Keratinocyte (primary cell): ENCODE measurements around the gene FOXJ2. TPM values are rescaled to one million over a fixed set of nuclear protein-coding genes. Genes with fewer than 3 reads are reported as not detected.

Experiments used
- DNase-seq: peaks from one replicate; pipeline ENCODE4 v3.0.0-alpha.2; 2011; ENCODE audit warnings: low read depth, missing footprints, low spot score
- FAIRE-seq: peaks from 2 replicates; lab custom pipeline; 2011; peaks lifted over from hg19 to GRCh38; lab: Jason Lieb, UNC
- H2AFZ ChIP-seq: 2 replicates; pipeline ENCODE4 v1.6.0; 2012; ENCODE audit warnings: low read length, control low read depth, inconsistent platforms; ENCODE audit not compliant: control insufficient read depth
- H3K27ac ChIP-seq: 2 replicates; pipeline ENCODE4 v1.5.1; 2011; ENCODE audit warnings: low read length; ENCODE audit not compliant: control insufficient read depth, insufficient read depth
- H3K27me3 ChIP-seq: 3 replicates; pipeline ENCODE4 v1.6.0; 2011; ENCODE audit warnings: low read length; ENCODE audit not compliant: control insufficient read depth, insufficient read depth; ENCODE audit errors: extremely low read depth
- H3K36me3 ChIP-seq, 2 experiments: 2 replicates in 1 of 2; 3 replicates in 1 of 2; pipeline ENCODE4 v1.5.1; 2011; ENCODE audit warnings: low read length in 2 of 2, mild to moderate bottlenecking in 1 of 2; ENCODE audit not compliant: control insufficient read depth in 2 of 2, insufficient read depth in 2 of 2; ENCODE audit errors: extremely low read depth in 1 of 2
- H3K4me1 ChIP-seq: 3 replicates; pipeline ENCODE4 v1.5.1; 2011; ENCODE audit warnings: low read length; ENCODE audit not compliant: control insufficient read depth, insufficient read depth; ENCODE audit errors: extremely low read depth
- H3K4me2 ChIP-seq: 3 replicates; pipeline ENCODE4 v1.6.0; 2011; ENCODE audit warnings: low read depth, low read length; ENCODE audit not compliant: control insufficient read depth, insufficient read depth; ENCODE audit errors: extremely low read depth
- H3K4me3 ChIP-seq, 3 experiments: fragments of 200-600 bp in 1 of 3; sonication (generic) in 1 of 3; 2 replicates in 2 of 3; 3 replicates in 1 of 3; pipeline ENCODE4 v1.5.1; 2011 to 2016; ENCODE audit warnings: low read length in 3 of 3, mild to moderate bottlenecking in 3 of 3, control low read depth in 2 of 3, inconsistent platforms in 1 of 3, low read depth in 1 of 3, mixed read lengths in 1 of 3, mixed run types in 1 of 3, moderate library complexity in 1 of 3; ENCODE audit not compliant: control insufficient read depth in 2 of 3, insufficient read depth in 2 of 3; ENCODE audit errors: extremely low read depth in 1 of 3
- H3K79me2 ChIP-seq: 2 replicates; pipeline ENCODE4 v1.6.0; 2012; ENCODE audit warnings: low read length; ENCODE audit not compliant: control insufficient read depth, insufficient read depth
- H3K9ac ChIP-seq: 3 replicates; pipeline ENCODE4 v1.6.0; 2011; ENCODE audit warnings: low read length; ENCODE audit not compliant: control insufficient read depth, insufficient read depth; ENCODE audit errors: extremely low read depth
- H3K9me1 ChIP-seq: 3 replicates; pipeline ENCODE4 v1.6.0; 2011; ENCODE audit warnings: low read length; ENCODE audit not compliant: control insufficient read depth, insufficient read depth; ENCODE audit errors: extremely low read depth
- H3K9me3 ChIP-seq: 2 replicates; pipeline ENCODE4 v1.5.1; 2012; ENCODE audit warnings: low read depth, low read length; ENCODE audit not compliant: control insufficient read depth
- H4K20me1 ChIP-seq: 3 replicates; pipeline ENCODE4 v1.6.0; 2011; ENCODE audit warnings: low read length; ENCODE audit not compliant: control insufficient read depth, insufficient read depth; ENCODE audit errors: extremely low read depth
- CTCF ChIP-seq, 3 experiments: IDR thresholded peaks in 1 of 3; conservative IDR thresholded peaks in 1 of 3; optimal IDR thresholded peaks in 1 of 3; 2 replicates in 2 of 3; 3 replicates in 1 of 3; pipeline versions ENCODE3 to v1.5.1; 2011; ENCODE audit warnings: low read length in 3 of 3, mild to moderate bottlenecking in 3 of 3, moderate library complexity in 2 of 3, control low read depth in 1 of 3, inconsistent platforms in 1 of 3; ENCODE audit not compliant: insufficient read depth in 2 of 3; ENCODE audit errors: extremely low read depth in 1 of 3
- EZH2 ChIP-seq: IDR thresholded peaks from one replicate; pipeline ENCODE4 v1.6.1; 2012; ENCODE audit warnings: inconsistent platforms, mild to moderate bottlenecking, low read length, moderate library complexity
- dilution Hi-C: fragments of 300-500 bp; cut with MboI; formaldehyde crosslinking; loops from one replicate; pipeline ENCODE4 v1.7.0; 2020; ENCODE audit warnings: low sequenced_read_pairs; ENCODE audit not compliant: extremely low pct_ligation_motif_present
- polyA plus RNA-seq, 5 experiments: library from polyadenylated mRNA; depleted of rRNA in 3 of 5; stranded (reverse) in 3 of 5; stranded (forward) in 1 of 5; unstranded in 1 of 5; fragments of >200 nt; gene quantifications; 1 replicate in 1 of 5; 2 replicates in 3 of 5; 3 replicates in 1 of 5; pipeline versions ENCODE4 v1.2.1 to v1.2.3, GENCODE V29; 2011 to 2012; ENCODE audit warnings: missing spikeins in 2 of 5, low read depth in 1 of 5, low replicate concordance in 1 of 5

Gene FOXJ2
- polyA plus RNA-seq, 1 donor (not counting 4 experiments of a cell fraction or from before 2014, with no cell fraction given): 4.2 TPM

- H2AFZ ChIP-seq: no peak overlapping the region
- dilution Hi-C loops: no loop called here
- no peak for DNase-seq
- H3K4me1 ChIP-seq: no peaks in the 10 kb centered on the region
- no peak for TF ChIP-seq CTCF (optimal IDR thresholded peaks at IDR 0.05 in 1 of 3, IDR thresholded peaks at IDR 0.05 in 1 of 3, conservative IDR thresholded peaks at IDR 0.05 in 1 of 3; ENCODE audit: extremely low read depth in 1 of 3, insufficient read depth in 2 of 3, low read length in 3 of 3)
- no peak for TF ChIP-seq EZH2
- no peak overlapping the region for H3K9ac ChIP-seq
- no peak overlapping the region for H3K27ac ChIP-seq
- no peak overlapping the region for H3K4me3 ChIP-seq
- H4K20me1 ChIP-seq: no peaks in the 10 kb centered on the region
- no peak overlapping the region for H3K4me2 ChIP-seq
- H3K36me3 ChIP-seq: no peaks in the 10 kb centered on the region
- no peaks in the 10 kb centered on the region for H3K79me2 ChIP-seq
- H3K9me1 ChIP-seq: no peaks in the 10 kb centered on the region
- H3K27me3 ChIP-seq: no peaks in the 10 kb centered on the region
- no peaks in the 10 kb centered on the region for H3K9me3 ChIP-seq
- no peak for FAIRE-seq
Measured at GRCh38 chr12:7984900-7985299, 47.6 kb upstream of the FOXJ2 start.

GRCh38 chr12:7985802-7986418, 46.6 kb upstream of the FOXJ2 start:
- Histone ChIP-seq H3K27me3 (no peaks in the 10 kb centered on the region), H2AFZ (no peak overlapping the region), H3K9me1 (no peaks in the 10 kb centered on the region), H3K9me3 (no peaks in the 10 kb centered on the region), H3K9ac (no peak overlapping the region), H3K4me3 (no peak overlapping the region), H4K20me1 (no peaks in the 10 kb centered on the region), H3K4me2 (no peak overlapping the region), H3K79me2 (no peaks in the 10 kb centered on the region), H3K36me3 (no peaks in the 10 kb centered on the region), H3K4me1 (no peaks in the 10 kb centered on the region), H3K27ac (no peak overlapping the region)
- dilution Hi-C loops: no loop called here
- TF ChIP-seq CTCF (optimal IDR thresholded peaks at IDR 0.05 in 1 of 3, IDR thresholded peaks at IDR 0.05 in 1 of 3, conservative IDR thresholded peaks at IDR 0.05 in 1 of 3; ENCODE audit: extremely low read depth in 1 of 3, insufficient read depth in 2 of 3, low read length in 3 of 3): no peak
- no peak for TF ChIP-seq EZH2
- no peak for FAIRE-seq
- no peak for DNase-seq
